Mesenchymal stem cell (in vitro differentiated cells and primary cell): ENCODE data around the gene FAM118A.

Source experiments
- DNase-seq: peaks from one replicate; pipeline ENCODE4 v3.0.0-alpha.2; 2013
- H2AFZ ChIP-seq: one replicate; pipeline ENCODE4 v1.6.1; 2013; ENCODE audit warnings: low read depth, mild to moderate bottlenecking, control low read depth, inconsistent platforms, low read length, moderate library complexity
- H2AK5ac ChIP-seq: 2 replicates; pipeline ENCODE4 v1.6.1; 2013; ENCODE audit warnings: low read length, moderate library complexity, mild to moderate bottlenecking, inconsistent platforms; ENCODE audit not compliant: severe bottlenecking
- H2BK120ac ChIP-seq: one replicate; pipeline ENCODE4 v1.6.1; 2013; ENCODE audit warnings: low read depth, mild to moderate bottlenecking, inconsistent platforms, low read length, moderate library complexity
- H2BK12ac ChIP-seq, 2 experiments: one replicate each; pipeline ENCODE4 v1.6.1; 2013; ENCODE audit warnings: inconsistent platforms in 2 of 2, low read length in 2 of 2, mild to moderate bottlenecking in 2 of 2, moderate library complexity in 2 of 2, control low read depth in 1 of 2
- H2BK15ac ChIP-seq: one replicate; pipeline ENCODE4 v1.6.1; 2013; ENCODE audit warnings: mild to moderate bottlenecking, low read depth, inconsistent platforms; ENCODE audit not compliant: poor library complexity, severe bottlenecking
- H2BK5ac ChIP-seq: 2 replicates; pipeline ENCODE4 v1.6.1; 2013; ENCODE audit warnings: low read depth, mild to moderate bottlenecking, low read length, control low read depth, inconsistent platforms; ENCODE audit not compliant: poor library complexity, severe bottlenecking
- H3K14ac ChIP-seq, 2 experiments: one replicate each; pipeline ENCODE4 v1.6.1; 2013; ENCODE audit warnings: inconsistent platforms in 2 of 2, low read length in 2 of 2, control low read depth in 1 of 2, mild to moderate bottlenecking in 1 of 2, moderate library complexity in 1 of 2
- H3K18ac ChIP-seq, 2 experiments: one replicate each; pipeline ENCODE4 v1.6.1; 2013; ENCODE audit warnings: inconsistent platforms in 2 of 2, low read length in 2 of 2, control low read depth in 1 of 2, low read depth in 1 of 2, mild to moderate bottlenecking in 1 of 2
- H3K23ac ChIP-seq, 2 experiments: one replicate each; pipeline ENCODE4 v1.6.1; 2013; ENCODE audit warnings: inconsistent platforms in 2 of 2, low read length in 2 of 2, mild to moderate bottlenecking in 2 of 2, moderate library complexity in 2 of 2, control low read depth in 1 of 2
- H3K27ac ChIP-seq: 2 replicates; pipeline ENCODE4 v1.5.1; 2013; ENCODE audit warnings: mild to moderate bottlenecking, moderate library complexity, low read length, control low read depth, inconsistent platforms; ENCODE audit not compliant: poor library complexity, severe bottlenecking
- H3K27me3 ChIP-seq, 2 experiments: 2 replicates each; pipeline versions ENCODE4 v1.6.1 to v1.7.0; 2013; ENCODE audit warnings: low read length in 2 of 2, mild to moderate bottlenecking in 2 of 2, moderate library complexity in 2 of 2, control low read depth in 1 of 2, inconsistent platforms in 1 of 2; ENCODE audit not compliant: control insufficient read depth in 1 of 2, insufficient read depth in 1 of 2
- H3K36me3 ChIP-seq, 2 experiments: 2 replicates each; pipeline versions ENCODE4 v1.6.1 to v1.7.0; 2013; ENCODE audit warnings: low read length in 2 of 2, control low read depth in 1 of 2, inconsistent platforms in 1 of 2, low read depth in 1 of 2, mild to moderate bottlenecking in 1 of 2; ENCODE audit not compliant: insufficient read depth in 2 of 2, control insufficient read depth in 1 of 2
- H3K4ac ChIP-seq, 2 experiments: one replicate each; pipeline ENCODE4 v1.6.1; 2013; ENCODE audit warnings: inconsistent platforms in 2 of 2, low read length in 2 of 2, mild to moderate bottlenecking in 2 of 2, moderate library complexity in 2 of 2, control low read depth in 1 of 2, low read depth in 1 of 2
- H3K4me1 ChIP-seq: 2 replicates; pipeline ENCODE4 v1.6.1; 2013; ENCODE audit warnings: low read depth, low read length, control low read depth; ENCODE audit not compliant: control insufficient read depth, insufficient read depth
- H3K4me2 ChIP-seq: 2 replicates; pipeline ENCODE4 v1.6.1; 2013; ENCODE audit warnings: low read length, mild to moderate bottlenecking, inconsistent platforms; ENCODE audit not compliant: poor library complexity, severe bottlenecking
- H3K4me3 ChIP-seq, 2 experiments: 2 replicates each; pipeline versions ENCODE4 v1.5.1 to v1.7.0; 2013; ENCODE audit warnings: low read length in 2 of 2, mild to moderate bottlenecking in 2 of 2, control low read depth in 1 of 2, low read depth in 1 of 2; ENCODE audit not compliant: insufficient read depth in 1 of 2
- H3K79me1 ChIP-seq: replicated peaks from 2 replicates; pipeline ENCODE4 v1.6.1; 2013; ENCODE audit warnings: mild to moderate bottlenecking, control low read depth, low read length, inconsistent platforms; ENCODE audit not compliant: poor library complexity, severe bottlenecking
- H3K9ac ChIP-seq: 2 replicates; pipeline ENCODE4 v1.7.0; 2013; ENCODE audit warnings: mild to moderate bottlenecking, low read length, moderate library complexity
- H3K9me3 ChIP-seq: 2 replicates; pipeline ENCODE4 v1.7.0; 2013; ENCODE audit warnings: mild to moderate bottlenecking, low read length; ENCODE audit not compliant: control insufficient read depth
- H4K8ac ChIP-seq: one replicate; pipeline ENCODE4 v1.6.1; 2013; ENCODE audit warnings: inconsistent platforms, mild to moderate bottlenecking, low read length, moderate library complexity
- H4K91ac ChIP-seq: one replicate; pipeline ENCODE4 v1.6.1; 2013; ENCODE audit warnings: mild to moderate bottlenecking, low read length, inconsistent platforms
- WGBS: methylation state at CpG from one replicate; pipeline ENCODE4 v1.1.7; 2013; ENCODE audit warnings: mixed read lengths; 5-methylcytosine and 5-hydroxymethylcytosine counted together

Gene FAM118A

GRCh38 chr22:45262195-45262930, 47.4 kb upstream of the FAM118A start:
- no peak for DNase-seq
- no peaks in the 10 kb centered on the region for H3K79me1 ChIP-seq
- H2BK12ac ChIP-seq = peak overlapping the region in 1 of 2 experiments; percentile 60
- H3K4me1 ChIP-seq = peaks cover 12% of the 10 kb centered on the region
- H4K8ac ChIP-seq = no peak overlapping the region
- WGBS = 74% methylated on average over 13 of the region's 13 CpGs
- H2BK120ac ChIP-seq = no peak overlapping the region
- peak overlapping the region in 1 of 2 experiments; percentile 14 for H3K18ac ChIP-seq
- H2BK15ac ChIP-seq = no peak overlapping the region
- H3K14ac ChIP-seq = no peak overlapping the region
- H2BK5ac ChIP-seq = no peak overlapping the region
- H3K9ac ChIP-seq = no peak overlapping the region
- H3K4me3 ChIP-seq = no peak overlapping the region
- no peak overlapping the region for H3K27ac ChIP-seq
- H3K9me3 ChIP-seq = no peaks in the 10 kb centered on the region
- peaks cover 0 to 6% of the 10 kb centered on the region in 2 experiments for H3K36me3 ChIP-seq
- no peak overlapping the region for H4K91ac ChIP-seq
- peaks cover 0 to 7% of the 10 kb centered on the region in 2 experiments for H3K27me3 ChIP-seq
- no peak overlapping the region for H2AFZ ChIP-seq
- no peak overlapping the region for H2AK5ac ChIP-seq
- H3K4ac ChIP-seq = no peak overlapping the region
- no peak overlapping the region for H3K4me2 ChIP-seq
- no peak overlapping the region for H3K23ac ChIP-seq

- H3K79me1 ChIP-seq = no peaks in the 10 kb centered on the region
- H3K9me3 ChIP-seq = no peaks in the 10 kb centered on the region
- H3K27me3 ChIP-seq = peaks cover 0 to 7% of the 10 kb centered on the region in 2 experiments
- H3K23ac ChIP-seq = no peak overlapping the region
- H3K4me2 ChIP-seq = no peak overlapping the region
- peak overlapping the region; percentile 5 for H2BK120ac ChIP-seq
- peak overlapping the region; percentile 37 for H2AK5ac ChIP-seq
- no peak overlapping the region for H3K14ac ChIP-seq
- H3K27ac ChIP-seq = no peak overlapping the region
- no peak overlapping the region for H2AFZ ChIP-seq
- peaks cover 0 to 6% of the 10 kb centered on the region in 2 experiments for H3K36me3 ChIP-seq
- peak overlapping the region; percentile 83 for H4K91ac ChIP-seq
- peak overlapping the region in 1 of 2 experiments; percentile 33 for H3K4me3 ChIP-seq
- peak overlapping the region; percentile 66 for H3K9ac ChIP-seq
- H4K8ac ChIP-seq = peak overlapping the region; percentile 60
- no peak for DNase-seq
- H2BK15ac ChIP-seq = peak overlapping the region; percentile 52
- peaks cover 12% of the 10 kb centered on the region for H3K4me1 ChIP-seq
- peak overlapping the region; percentile 1 to 62 for H3K18ac ChIP-seq
- peak overlapping the region; percentile 39 to 60 for H2BK12ac ChIP-seq
- H2BK5ac ChIP-seq = no peak overlapping the region
- peak overlapping the region in 1 of 2 experiments; percentile 81 for H3K4ac ChIP-seq
- 79% methylated on average over 14 of the region's 14 CpGs for WGBS
Measured at GRCh38 chr22:45262931-45263462, 46.7 kb upstream of the FAM118A start.

GRCh38 chr22:45263463-45264269, 46.1 kb upstream of the FAM118A start:
- no peak overlapping the region for H3K27ac ChIP-seq
- no peak overlapping the region for H3K14ac ChIP-seq
- H2AFZ ChIP-seq = peak overlapping the region; percentile 10
- H3K23ac ChIP-seq = no peak overlapping the region
- H2BK12ac ChIP-seq = peak overlapping the region; percentile 67 to 98
- peak overlapping the region; percentile 69 to 77 for H3K18ac ChIP-seq
- no peaks in the 10 kb centered on the region for H3K79me1 ChIP-seq
- peak overlapping the region; percentile 81 for H4K8ac ChIP-seq
- no peak overlapping the region for H3K4me3 ChIP-seq
- H2BK15ac ChIP-seq = peak overlapping the region; percentile 96
- peak overlapping the region; percentile 5 for H2BK120ac ChIP-seq
- H3K4me2 ChIP-seq = no peak overlapping the region
- H3K27me3 ChIP-seq = peaks cover 0 to 7% of the 10 kb centered on the region in 2 experiments
- H3K9me3 ChIP-seq = no peaks in the 10 kb centered on the region
- peak; percentile 91 for DNase-seq
- whole genome bisulfite sequencing = 22% methylated on average over 17 of the region's 17 CpGs
- peak overlapping the region; percentile 80 for H4K91ac ChIP-seq
- H3K9ac ChIP-seq = peak overlapping the region; percentile 66
- H3K4me1 ChIP-seq = peaks cover 14% of the 10 kb centered on the region
- H3K36me3 ChIP-seq = peaks cover 0 to 6% of the 10 kb centered on the region in 2 experiments
- H3K4ac ChIP-seq = peak overlapping the region in 1 of 2 experiments; percentile 66
- H2AK5ac ChIP-seq = peak overlapping the region; percentile 37
- H2BK5ac ChIP-seq = no peak overlapping the region

GRCh38 chr22:45265535-45265934, 44.2 kb upstream of the FAM118A start:
- peaks cover 1% of the 10 kb centered on the region for H3K79me1 ChIP-seq
- peaks cover 28% of the 10 kb centered on the region for H3K4me1 ChIP-seq
- H2BK12ac ChIP-seq = no peak overlapping the region
- no peak overlapping the region for H3K14ac ChIP-seq
- no peak for DNase-seq
- H3K9me3 ChIP-seq = no peaks in the 10 kb centered on the region
- no peak overlapping the region for H3K23ac ChIP-seq
- H3K36me3 ChIP-seq = peaks cover 0 to 6% of the 10 kb centered on the region in 2 experiments
- no peak overlapping the region for H3K4ac ChIP-seq
- H2BK15ac ChIP-seq = no peak overlapping the region
- H3K27me3 ChIP-seq = peaks cover 0 to 20% of the 10 kb centered on the region in 2 experiments
- H4K91ac ChIP-seq = no peak overlapping the region
- H4K8ac ChIP-seq = no peak overlapping the region
- no peak overlapping the region for H3K27ac ChIP-seq
- WGBS = 72% methylated on average over 6 of the region's 7 CpGs
- H2BK120ac ChIP-seq = no peak overlapping the region
- no peak overlapping the region for H3K18ac ChIP-seq
- no peak overlapping the region for H2AK5ac ChIP-seq
- H2BK5ac ChIP-seq = no peak overlapping the region
- H3K4me2 ChIP-seq = no peak overlapping the region
- no peak overlapping the region for H3K9ac ChIP-seq
- H3K4me3 ChIP-seq = no peak overlapping the region
- H2AFZ ChIP-seq = no peak overlapping the region
